GM10266 (cell line): Measurements from ENCODE around the gene TEDC2.

Experiments used
- DNase-seq: peaks from one replicate; pipeline ENCODE4 v3.0.0; 2012; ENCODE audit errors: extremely low spot score
- TF ChIP-seq, protein P1 (sequence below): IDR thresholded peaks from 2 replicates; pipeline ENCODE4 v1.5.1; 2012; ENCODE audit warnings: mild to moderate bottlenecking, low read depth; ENCODE audit not compliant: control insufficient read depth, insufficient read depth; ENCODE audit errors: missing control alignments

TEDC2 gene

GRCh38 chr16:2484898-2485508 lies 25.1 kb downstream of the TEDC2 start:
- TF ChIP-seq, protein P1, sequence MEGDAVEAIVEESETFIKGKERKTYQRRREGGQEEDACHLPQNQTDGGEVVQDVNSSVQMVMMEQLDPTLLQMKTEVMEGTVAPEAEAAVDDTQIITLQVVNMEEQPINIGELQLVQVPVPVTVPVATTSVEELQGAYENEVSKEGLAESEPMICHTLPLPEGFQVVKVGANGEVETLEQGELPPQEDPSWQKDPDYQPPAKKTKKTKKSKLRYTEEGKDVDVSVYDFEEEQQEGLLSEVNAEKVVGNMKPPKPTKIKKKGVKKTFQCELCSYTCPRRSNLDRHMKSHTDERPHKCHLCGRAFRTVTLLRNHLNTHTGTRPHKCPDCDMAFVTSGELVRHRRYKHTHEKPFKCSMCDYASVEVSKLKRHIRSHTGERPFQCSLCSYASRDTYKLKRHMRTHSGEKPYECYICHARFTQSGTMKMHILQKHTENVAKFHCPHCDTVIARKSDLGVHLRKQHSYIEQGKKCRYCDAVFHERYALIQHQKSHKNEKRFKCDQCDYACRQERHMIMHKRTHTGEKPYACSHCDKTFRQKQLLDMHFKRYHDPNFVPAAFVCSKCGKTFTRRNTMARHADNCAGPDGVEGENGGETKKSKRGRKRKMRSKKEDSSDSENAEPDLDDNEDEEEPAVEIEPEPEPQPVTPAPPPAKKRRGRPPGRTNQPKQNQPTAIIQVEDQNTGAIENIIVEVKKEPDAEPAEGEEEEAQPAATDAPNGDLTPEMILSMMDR = no peak
- DNase-seq = no peak

GRCh38 chr16:2485811-2486507 lies 26.1 kb downstream of the TEDC2 start:
- DNase-seq = no peak
- TF ChIP-seq, protein P1 = no peak

GRCh38 chr16:2486645-2487516 lies 27.0 kb downstream of the TEDC2 start:
- TF ChIP-seq, protein P1 = peak; percentile 78
- peak; percentile 86 for DNase-seq

- TF ChIP-seq, protein P1 = no peak
Observed at GRCh38 chr16:2487517-2487842, 27.6 kb downstream of the TEDC2 start.

DNA sequence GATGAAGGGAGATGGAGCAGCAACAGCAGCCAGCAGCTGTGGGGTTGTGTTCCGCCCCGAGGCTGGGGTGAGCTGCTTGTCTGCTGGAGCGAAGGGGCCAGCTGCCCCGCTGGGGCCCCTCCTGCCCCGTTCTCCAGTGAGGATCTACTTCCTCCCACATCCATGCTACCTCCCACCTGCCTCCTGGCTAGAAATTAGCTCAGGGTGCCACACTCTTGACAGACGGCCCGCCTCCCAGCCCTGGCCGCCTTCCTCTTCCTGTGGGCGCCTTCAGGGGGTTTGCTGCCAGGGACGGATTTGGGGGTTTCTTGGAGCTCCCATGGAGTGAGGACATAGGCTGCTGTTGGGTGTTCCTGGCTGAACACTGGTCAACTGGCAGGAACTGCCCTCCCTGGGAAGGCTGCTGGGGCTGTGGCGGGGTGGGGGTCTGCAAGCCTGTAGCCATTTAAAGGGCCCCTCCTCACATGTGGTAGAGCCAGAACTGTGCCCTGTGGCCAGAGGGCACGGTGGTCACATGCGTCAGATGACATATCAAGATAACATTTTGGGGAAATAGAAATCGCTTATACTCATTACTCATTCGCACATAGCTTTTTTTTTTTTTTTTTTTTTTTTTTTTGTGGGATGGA lies 28.1 kb downstream of the TEDC2 start:
- DNase-seq = no peak
- TF ChIP-seq, protein P1 = no peak

More at GRCh38 chr16:2487517-2487842, 27.6 kb downstream of the TEDC2 start:
- no peak for DNase-seq

DNA sequence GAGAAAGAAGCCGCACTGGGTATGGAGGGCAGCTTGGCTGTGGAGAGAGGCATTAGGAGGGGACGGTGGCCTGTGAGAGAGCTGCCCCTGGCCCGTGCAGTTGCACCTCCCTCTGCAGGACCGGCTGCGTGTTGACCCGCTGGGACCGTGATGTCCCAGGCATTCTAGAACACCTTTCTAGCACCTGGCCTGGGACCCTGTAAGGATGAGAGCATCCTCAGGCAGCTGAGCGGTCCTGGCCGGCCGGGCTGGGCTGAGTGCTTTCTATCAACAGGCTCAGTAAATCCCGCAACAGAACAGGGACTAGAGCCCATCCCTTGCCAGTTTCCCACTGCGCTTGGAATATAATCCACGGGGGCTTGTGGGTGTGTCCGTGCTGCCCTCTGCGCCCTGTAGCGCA lies 29.7 kb downstream of the TEDC2 start:
- TF ChIP-seq, protein P1 = no peak
- no peak for DNase-seq
